Activated B cell treated with CpG ODN at 0.5 μM for 24 hours (primary cell): ENCODE data around the gene ANKH. TPM values are rescaled to one million over a fixed set of nuclear protein-coding genes. Genes with fewer than 3 reads are reported as not detected.

Experiments
- ATAC-seq: fragments of 200-7000 bp; cut with Tn5 transposase; one replicate; pipeline ENCODE4 v1.10.0; 2021; ENCODE audit warnings: low read depth, mild to moderate bottlenecking, moderate library complexity
- CTCF ChIA-PET: fragments of 350-600 bp; sonication (Branson Sonifier 250); formaldehyde crosslinking; loops from one replicate; lab custom pipeline; 2021; ENCODE audit warnings: antibody characterized with exemption; lab: Charles Lee
- POLR2A ChIA-PET: fragments of 350-600 bp; sonication (Branson Sonifier 250); formaldehyde crosslinking; loops from one replicate; lab custom pipeline; 2021; ENCODE audit warnings: antibody characterized with exemption; lab: Charles Lee
- DNase-seq: peaks from one replicate; pipeline ENCODE4 v3.0.0; 2022
- H3K27ac Mint-ChIP-seq: one replicate; pipeline ENCODE4 v1.8.0; 2020; ENCODE audit warnings: mixed read lengths
- H3K27me3 Mint-ChIP-seq: one replicate; pipeline ENCODE4 v1.8.0; 2021; ENCODE audit warnings: mixed read lengths
- H3K36me3 Mint-ChIP-seq: one replicate; pipeline ENCODE4 v1.8.0; 2021; ENCODE audit warnings: low read depth, mixed read lengths
- H3K4me1 Mint-ChIP-seq: one replicate; pipeline ENCODE4 v1.8.0; 2021; ENCODE audit warnings: mixed read lengths
- H3K4me3 Mint-ChIP-seq: one replicate; pipeline ENCODE4 v1.8.0; 2020; ENCODE audit warnings: mild to moderate bottlenecking, mixed read lengths
- H3K9me3 Mint-ChIP-seq: one replicate; pipeline ENCODE4 v1.8.0; 2020; ENCODE audit warnings: mixed read lengths
- CTCF ChIP-seq: fragments of 200-600 bp; IDR thresholded peaks from one replicate; pipeline ENCODE4 v1.8.0; 2022; ENCODE audit warnings: antibody characterized with exemption, mild to moderate bottlenecking
- intact Hi-C: fragments of 100-400 bp; cut with micrococcal nuclease; formaldehyde crosslinking; loops from one replicate; pipeline ENCODE4 v1.15.1; 2024
- total RNA-seq: library from RNA; stranded (reverse); gene quantifications from 2 replicates; pipeline ENCODE4 v1.2.3, GENCODE V29; 2022

ANKH gene
- total RNA-seq, 1 donor from 2014 or later = 43.3 TPM

GRCh38 chr5:14831006-14831338 lies 40.6 kb downstream of the ANKH start:
- no peak for DNase-seq
- no peaks in the 10 kb centered on the region for H3K9me3 Mint-ChIP-seq
- intact Hi-C loops = no loop called here
- no peak for TF ChIP-seq CTCF
- peaks cover 13% of the 10 kb centered on the region for H3K4me1 Mint-ChIP-seq
- POLR2A ChIA-PET = no interaction called here
- no peak overlapping the region for H3K4me3 Mint-ChIP-seq
- H3K27ac Mint-ChIP-seq = no peak overlapping the region
- CTCF ChIA-PET = interaction anchor here (0.6 to 0.7 kb wide), 2 partner anchors 11 to 104 kb away, joined by 3 read pairs; no protein-coding TSS in a partner anchor
- no peaks in the 10 kb centered on the region for H3K27me3 Mint-ChIP-seq
- H3K36me3 Mint-ChIP-seq = no peaks in the 10 kb centered on the region
- ATAC-seq = no peak

- no peaks in the 10 kb centered on the region for H3K27me3 Mint-ChIP-seq
- TF ChIP-seq CTCF = no peak
- H3K36me3 Mint-ChIP-seq = no peaks in the 10 kb centered on the region
- POLR2A ChIA-PET = no interaction called here
- intact Hi-C loops = no loop called here
- no peak for ATAC-seq
- no peak overlapping the region for H3K4me3 Mint-ChIP-seq
- no peak for DNase-seq
- CTCF ChIA-PET = interaction anchor here (0.7 kb wide), 1 partner anchor 12 kb away, joined by 3 read pairs; no protein-coding TSS in a partner anchor
- H3K27ac Mint-ChIP-seq = no peak overlapping the region
- peaks cover 7% of the 10 kb centered on the region for H3K4me1 Mint-ChIP-seq
- no peaks in the 10 kb centered on the region for H3K9me3 Mint-ChIP-seq
Observed at GRCh38 chr5:14830210-14831005, 41.2 kb downstream of the ANKH start.

GRCh38 chr5:14829396-14829795 lies 42.2 kb downstream of the ANKH start:
- no peaks in the 10 kb centered on the region for H3K4me1 Mint-ChIP-seq

GRCh38 chr5:14826714-14827113 lies 44.9 kb downstream of the ANKH start:
- POLR2A ChIA-PET = interaction anchor here (0.6 to 1.0 kb wide), 2 partner anchors 17 to 46 kb away, joined by 3 to 4 read pairs; no protein-coding TSS in a partner anchor
- no peak overlapping the region for H3K4me3 Mint-ChIP-seq
- no peak overlapping the region for H3K27ac Mint-ChIP-seq

More at GRCh38 chr5:14829396-14829795, 42.2 kb downstream of the ANKH start:
- CTCF ChIA-PET = no interaction called here
- Mint-ChIP-seq H3K27ac (no peak overlapping the region), H3K36me3 (no peaks in the 10 kb centered on the region), H3K9me3 (no peaks in the 10 kb centered on the region), H3K4me3 (no peak overlapping the region), H3K27me3 (no peaks in the 10 kb centered on the region)
- DNase-seq (no peak), ATAC-seq (no peak)
- POLR2A ChIA-PET = no interaction called here
- no peak for TF ChIP-seq CTCF
- intact Hi-C loops = no loop called here

More at GRCh38 chr5:14826714-14827113, 44.9 kb downstream of the ANKH start:
- ATAC-seq = no peak
- no peaks in the 10 kb centered on the region for H3K9me3 Mint-ChIP-seq
- no peak for DNase-seq
- intact Hi-C loops = no loop called here
- H3K36me3 Mint-ChIP-seq = no peaks in the 10 kb centered on the region
- H3K4me1 Mint-ChIP-seq = no peaks in the 10 kb centered on the region
- CTCF ChIA-PET = no interaction called here
- no peak for TF ChIP-seq CTCF
- no peaks in the 10 kb centered on the region for H3K27me3 Mint-ChIP-seq
